Neural cell (in vitro differentiated cells): ENCODE measurements around the gene HTR1A.

ENCODE experiments used
- EZH2 ChIP-seq: fragments of 200-600, 300-800 bp; shearing (Covaris generic), sonication (generic); IDR thresholded peaks from 2 replicates; pipeline ENCODE4 v1.6.1; 2014; ENCODE audit warnings: antibody characterized with exemption, low read length, borderline replicate concordance, mild to moderate bottlenecking; ENCODE audit not compliant: insufficient read depth, poor library complexity, severe bottlenecking
- TAF1 ChIP-seq: IDR thresholded peaks from 2 replicates; pipeline ENCODE4 v1.6.1; 2012; ENCODE audit warnings: low read depth

- TF ChIP-seq EZH2 (no peak), TAF1 (no peak)
These were observed 37.9 kb upstream of the HTR1A start for GRCh38 chr5:64000096-64000495.
